Body of pancreas (tissue), 4 donors: ENCODE measurements around the gene PLEKHA7. TPM values are rescaled to one million over a fixed set of nuclear protein-coding genes. Genes with fewer than 3 reads are reported as not detected.

Experiments used
- ATAC-seq: fragments of 150-250 bp; one replicate; pipeline ENCODE4 v1.9.1; 2016
- DNase-seq, 4 donors: peaks; one replicate each; pipeline ENCODE4 v3.0.0-alpha.2; 2019
- H3K27ac ChIP-seq, 4 donors: fragments of 200-600 bp; sonication (generic); 1 replicate in 3 of 4; 2 replicates in 1 of 4; pipeline versions ENCODE4 v1.5.1 to v1.6.1; 2016 to 2019; ENCODE audit warnings: mild to moderate bottlenecking in 1 of 4, mixed read lengths in 1 of 4, moderate library complexity in 1 of 4
- H3K27me3 ChIP-seq, 2 donors: fragments of 200-600 bp; sonication (generic); one replicate each; pipeline ENCODE4 v1.6.0; 2016; ENCODE audit warnings: mild to moderate bottlenecking in 1 of 2
- H3K36me3 ChIP-seq, 2 donors: fragments of 200-600 bp; sonication (generic); replicated peaks in 1 of 2; 2 replicates each; pipeline ENCODE4 v1.5.1; 2016; ENCODE audit warnings: low read depth in 2 of 2; ENCODE audit not compliant: insufficient read depth in 1 of 2
- H3K4me1 ChIP-seq: fragments of 200-600 bp; sonication (generic); one replicate; pipeline ENCODE4 v1.6.0; 2016
- H3K4me3 ChIP-seq, 2 donors: fragments of 200-600 bp; sonication (generic); 1 replicate in 1 of 2; 2 replicates in 1 of 2; pipeline ENCODE4 v1.5.1; 2016 to 2019
- H3K9me3 ChIP-seq, 3 donors: fragments of 200-600 bp; sonication (generic); 1 replicate in 2 of 3; 2 replicates in 1 of 3; pipeline ENCODE4 v1.5.1; 2016
- CTCF ChIP-seq, 7 experiments: fragments of 450-650 bp in 4 of 7; fragments of 200-600 bp in 3 of 7; sonication (generic) in 3 of 7; IDR thresholded peaks; one replicate each; pipeline ENCODE4 v1.5.1; 2016 to 2019; ENCODE audit warnings: antibody characterized with exemption in 7 of 7
- POLR2A ChIP-seq, 3 donors: fragments of 450-650 bp; IDR thresholded peaks; one replicate each; pipeline ENCODE4 v1.6.1; 2016; ENCODE audit warnings: antibody characterized with exemption in 3 of 3, mild to moderate bottlenecking in 2 of 3
- WGBS, 2 donors: methylation state at CpG; one replicate each; pipeline ENCODE4 v1.1.5; 2017; 5-methylcytosine and 5-hydroxymethylcytosine counted together
- intact Hi-C: fragments of 100-400 bp; cut with DNase I; formaldehyde crosslinking; loops from one replicate; pipeline ENCODE4 v1.15.1; 2023
- total RNA-seq, 2 donors: library from RNA; depleted of rRNA; stranded (reverse); fragments of >200 nt; gene quantifications; one replicate each; pipeline ENCODE4 v1.1.0, GENCODE V29; 2016

Gene PLEKHA7
- total RNA-seq, 2 donors from 2014 or later = 30.4 to 34.6 TPM

GRCh38 chr11:16817351-16817750 is 196.9 kb downstream of the PLEKHA7 start:
- Histone ChIP-seq H3K27ac (no peak overlapping the region), H3K27me3 (no peaks in the 10 kb centered on the region), H3K4me1 (peaks cover 5% of the 10 kb centered on the region), H3K36me3 (no peaks in the 10 kb centered on the region), H3K9me3 (no peaks in the 10 kb centered on the region), H3K4me3 (no peak overlapping the region)
- TF ChIP-seq CTCF (IDR thresholded peaks at IDR 0.05) (no peak), POLR2A (IDR thresholded peaks at IDR 0.05) (no peak)
- intact Hi-C loops = loop anchor here (10.0 kb wide), 1 partner anchor 247 kb away; no protein-coding TSS in a partner anchor
- 59 to 62% methylated on average over 4 of the region's 4 CpGs for WGBS, 2 donors
- ATAC-seq (no peak), DNase-seq (peak in 1 of 4 donors; percentile 33)

GRCh38 chr11:16816358-16817270 is 197.6 kb downstream of the PLEKHA7 start:
- Histone ChIP-seq H3K4me3 (no peak overlapping the region), H3K36me3 (no peaks in the 10 kb centered on the region), H3K4me1 (peaks cover 5% of the 10 kb centered on the region), H3K27ac (no peak overlapping the region), H3K27me3 (no peaks in the 10 kb centered on the region), H3K9me3 (no peaks in the 10 kb centered on the region)
- no peak for DNase-seq
- TF ChIP-seq POLR2A (IDR thresholded peaks at IDR 0.05) (no peak), CTCF (IDR thresholded peaks at IDR 0.05) (no peak)
- ATAC-seq = no peak
- intact Hi-C loops = loop anchor here (10.0 kb wide), 1 partner anchor 248 kb away; no protein-coding TSS in a partner anchor
- 92 to 93% methylated on average over 23 to 32 of the region's 32 CpGs for WGBS, 2 donors

- Histone ChIP-seq H3K9me3 (no peaks in the 10 kb centered on the region), H3K4me1 (no peaks in the 10 kb centered on the region), H3K27me3 (no peaks in the 10 kb centered on the region), H3K27ac (peak overlapping the region in 1 of 4 donors; percentile 37), H3K4me3 (no peak overlapping the region), H3K36me3 (no peaks in the 10 kb centered on the region)
- intact Hi-C loops = loop anchor here (10.0 kb wide), 1 partner anchor 250 kb away; no protein-coding TSS in a partner anchor
- ATAC-seq (peak; percentile 36), DNase-seq (peak; percentile 34 to 79 (median 74))
- WGBS, 2 donors = 66 to 87% methylated on average over 13 to 23 of the region's 23 CpGs
- peak in 1 of 3 donors; percentile 15 for TF ChIP-seq POLR2A (IDR thresholded peaks at IDR 0.05)
- no peak for TF ChIP-seq CTCF (IDR thresholded peaks at IDR 0.05)
These were observed 199.0 kb downstream of the PLEKHA7 start for GRCh38 chr11:16815047-16815767.

GRCh38 chr11:16814410-16815046 is 199.7 kb downstream of the PLEKHA7 start:
- Histone ChIP-seq H3K9me3 (no peaks in the 10 kb centered on the region), H3K27me3 (no peaks in the 10 kb centered on the region), H3K4me3 (no peak overlapping the region), H3K36me3 (no peaks in the 10 kb centered on the region), H3K4me1 (no peaks in the 10 kb centered on the region), H3K27ac (peak overlapping the region in 1 of 4 donors; percentile 37)
- ATAC-seq = no peak
- TF ChIP-seq POLR2A (IDR thresholded peaks at IDR 0.05) (no peak), CTCF (IDR thresholded peaks at IDR 0.05) (no peak)
- peak in 1 of 4 donors; percentile 41 for DNase-seq
- intact Hi-C loops = loop anchor here (10.0 kb wide), 1 partner anchor 250 kb away; no protein-coding TSS in a partner anchor
- WGBS, 2 donors = 81 to 84% methylated on average over 6 to 7 of the region's 7 CpGs
